Smooth muscle cell (in vitro differentiated cells): ENCODE results near the gene DDX41. TPM values are rescaled to one million over a fixed set of nuclear protein-coding genes. Genes with fewer than 3 reads are reported as not detected.

ENCODE experiments used
- DNase-seq: peaks from one replicate; lab custom pipeline; 2025; ENCODE audit not compliant: unreplicated experiment; lab: John Stamatoyannopoulos, UW
- H2AFZ ChIP-seq: fragments of 200-600 bp; sonication (generic); 2 replicates; pipeline ENCODE4 v1.6.0; 2016; ENCODE audit warnings: antibody characterized with exemption, low read depth, mild to moderate bottlenecking
- H3F3A ChIP-seq: fragments of 200-600 bp; sonication (generic); 2 replicates; pipeline ENCODE4 v1.6.0; 2017; ENCODE audit warnings: antibody characterized with exemption, low read depth
- H3K27ac ChIP-seq: fragments of 200-600 bp; sonication (generic); 2 replicates; pipeline ENCODE4 v1.5.1; 2016; ENCODE audit warnings: low read depth, mild to moderate bottlenecking
- H3K27me3 ChIP-seq: fragments of 200-600 bp; sonication (generic); 2 replicates; pipeline ENCODE4 v1.6.1; 2016; ENCODE audit warnings: low read depth, mild to moderate bottlenecking
- H3K36me3 ChIP-seq: fragments of 200-600 bp; sonication (generic); 2 replicates; pipeline ENCODE4 v1.5.1; 2016; ENCODE audit warnings: low read depth
- H3K4me1 ChIP-seq: fragments of 200-600 bp; sonication (generic); 2 replicates; pipeline ENCODE4 v1.5.1; 2016; ENCODE audit warnings: low read depth
- H3K4me2 ChIP-seq: fragments of 200-600 bp; sonication (generic); 2 replicates; pipeline ENCODE4 v1.6.0; 2016; ENCODE audit warnings: mild to moderate bottlenecking
- H3K4me3 ChIP-seq: fragments of 200-600 bp; sonication (generic); 2 replicates; pipeline ENCODE4 v1.5.1; 2016; ENCODE audit warnings: mild to moderate bottlenecking
- H3K79me2 ChIP-seq: fragments of 200-600 bp; sonication (generic); 2 replicates; pipeline ENCODE4 v1.6.0; 2016; ENCODE audit warnings: low read depth, mild to moderate bottlenecking
- H3K9ac ChIP-seq: fragments of 200-600 bp; sonication (generic); 2 replicates; pipeline ENCODE4 v1.6.0; 2016; ENCODE audit warnings: low read depth
- H3K9me3 ChIP-seq: fragments of 200-600 bp; sonication (generic); replicated peaks from 2 replicates; pipeline ENCODE4 v1.5.1; 2016; ENCODE audit warnings: low read depth
- H4K20me1 ChIP-seq: fragments of 200-600 bp; sonication (generic); 2 replicates; pipeline ENCODE4 v1.6.0; 2016; ENCODE audit warnings: low read depth
- WGBS: methylation state at CpG from one replicate; pipeline ENCODE4 v1.1.7; 2016; ENCODE audit warnings: low lambda C conversion rate; 5-methylcytosine and 5-hydroxymethylcytosine counted together
- polyA plus RNA-seq: library from polyadenylated mRNA; unstranded; fragments of >200 nt; fragmentation: Nextera tagmentation; extraction: Ambion mirVana; gene quantifications from 2 replicates; pipeline ENCODE4 v1.2.1, GENCODE V29; 2016
- total RNA-seq: library from RNA; depleted of rRNA; stranded (reverse); fragments of >200 nt; gene quantifications from 2 replicates; pipeline ENCODE4 v1.2.3, GENCODE V29; 2014
- TF ChIP-seq, protein P1 (sequence below): fragments of 200-600 bp; sonication (generic); IDR thresholded peaks from 2 replicates; pipeline ENCODE4 v1.5.1; 2017; ENCODE audit warnings: borderline replicate concordance, mild to moderate bottlenecking, antibody characterized with exemption; ENCODE audit not compliant: insufficient read depth, poor library complexity, severe bottlenecking

The DDX41 gene
- total and polyA plus RNA-seq, 2 experiments from 2014 or later, result 72.5 to 90.0 TPM

DNA sequence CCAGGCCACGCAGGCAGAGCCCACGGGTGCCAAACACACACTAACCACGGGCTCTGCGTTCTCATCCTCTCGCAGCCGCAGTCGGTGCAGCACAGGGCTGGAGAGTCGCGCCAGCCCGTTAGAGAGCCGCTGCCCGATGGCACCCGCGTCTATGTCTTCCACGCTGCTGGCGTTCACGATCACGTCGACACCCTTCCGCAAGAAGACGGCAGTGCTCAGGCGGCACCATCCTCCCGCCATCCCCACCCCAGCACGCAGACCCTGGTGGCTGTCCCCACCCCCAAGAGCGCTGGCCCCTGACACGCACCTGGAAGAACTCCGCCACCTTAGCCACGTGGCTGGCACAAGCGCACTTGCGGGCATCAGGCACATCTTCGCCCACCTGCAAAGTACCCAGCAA lies 49.3 kb downstream of the DDX41 start:
- Histone ChIP-seq H3F3A (peaks cover 15% of the 10 kb centered on the region), H3K4me2 (no peak overlapping the region), H3K27ac (no peak overlapping the region), H3K79me2 (peaks cover 57% of the 10 kb centered on the region), H2AFZ (no peak overlapping the region), H3K9ac (no peak overlapping the region), H3K36me3 (peaks cover 4% of the 10 kb centered on the region), H3K4me1 (peaks cover 23% of the 10 kb centered on the region), H3K4me3 (no peak overlapping the region), H3K9me3 (no peaks in the 10 kb centered on the region), H3K27me3 (no peaks in the 10 kb centered on the region), H4K20me1 (peaks cover 99% of the 10 kb centered on the region)
- TF ChIP-seq, protein P1, sequence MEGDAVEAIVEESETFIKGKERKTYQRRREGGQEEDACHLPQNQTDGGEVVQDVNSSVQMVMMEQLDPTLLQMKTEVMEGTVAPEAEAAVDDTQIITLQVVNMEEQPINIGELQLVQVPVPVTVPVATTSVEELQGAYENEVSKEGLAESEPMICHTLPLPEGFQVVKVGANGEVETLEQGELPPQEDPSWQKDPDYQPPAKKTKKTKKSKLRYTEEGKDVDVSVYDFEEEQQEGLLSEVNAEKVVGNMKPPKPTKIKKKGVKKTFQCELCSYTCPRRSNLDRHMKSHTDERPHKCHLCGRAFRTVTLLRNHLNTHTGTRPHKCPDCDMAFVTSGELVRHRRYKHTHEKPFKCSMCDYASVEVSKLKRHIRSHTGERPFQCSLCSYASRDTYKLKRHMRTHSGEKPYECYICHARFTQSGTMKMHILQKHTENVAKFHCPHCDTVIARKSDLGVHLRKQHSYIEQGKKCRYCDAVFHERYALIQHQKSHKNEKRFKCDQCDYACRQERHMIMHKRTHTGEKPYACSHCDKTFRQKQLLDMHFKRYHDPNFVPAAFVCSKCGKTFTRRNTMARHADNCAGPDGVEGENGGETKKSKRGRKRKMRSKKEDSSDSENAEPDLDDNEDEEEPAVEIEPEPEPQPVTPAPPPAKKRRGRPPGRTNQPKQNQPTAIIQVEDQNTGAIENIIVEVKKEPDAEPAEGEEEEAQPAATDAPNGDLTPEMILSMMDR, result no peak
- 95% methylated on average over 26 of the region's 31 CpGs for WGBS
- no peak for DNase-seq

- DNase-seq, result no peak
- no peak overlapping the region for H3K4me2 ChIP-seq
- no peak overlapping the region for H3K4me3 ChIP-seq
- 97% methylated on average over 25 of the region's 25 CpGs for WGBS
- H3K79me2 ChIP-seq, result peaks cover 51% of the 10 kb centered on the region
- H3K27ac ChIP-seq, result no peak overlapping the region
- peaks cover 17% of the 10 kb centered on the region for H3K4me1 ChIP-seq
- no peaks in the 10 kb centered on the region for H3K27me3 ChIP-seq
- no peak overlapping the region for H2AFZ ChIP-seq
- H3K9ac ChIP-seq, result no peak overlapping the region
- TF ChIP-seq, protein P1, result no peak
- H3F3A ChIP-seq, result peaks cover 15% of the 10 kb centered on the region
- H4K20me1 ChIP-seq, result peaks cover 99% of the 10 kb centered on the region
- H3K9me3 ChIP-seq, result no peaks in the 10 kb centered on the region
- peaks cover 4% of the 10 kb centered on the region for H3K36me3 ChIP-seq
Measured at GRCh38 chr5:177466861-177467260, 49.9 kb downstream of the DDX41 start.

GRCh38 chr5:177465044-177465443 lies 51.7 kb downstream of the DDX41 start:
- Histone ChIP-seq H3K9me3 (no peaks in the 10 kb centered on the region), H3K9ac (no peak overlapping the region), H4K20me1 (peaks cover 97% of the 10 kb centered on the region), H3K4me2 (no peak overlapping the region), H3K36me3 (peaks cover 4% of the 10 kb centered on the region), H3K4me1 (peaks cover under 1% of the 10 kb centered on the region), H2AFZ (no peak overlapping the region), H3K4me3 (no peak overlapping the region), H3K27me3 (no peaks in the 10 kb centered on the region), H3F3A (peaks cover 23% of the 10 kb centered on the region), H3K27ac (no peak overlapping the region), H3K79me2 (peaks cover 33% of the 10 kb centered on the region)
- TF ChIP-seq, protein P1, result no peak
- DNase-seq, result no peak
- 95% methylated on average over 11 of the region's 11 CpGs for WGBS

DNA sequence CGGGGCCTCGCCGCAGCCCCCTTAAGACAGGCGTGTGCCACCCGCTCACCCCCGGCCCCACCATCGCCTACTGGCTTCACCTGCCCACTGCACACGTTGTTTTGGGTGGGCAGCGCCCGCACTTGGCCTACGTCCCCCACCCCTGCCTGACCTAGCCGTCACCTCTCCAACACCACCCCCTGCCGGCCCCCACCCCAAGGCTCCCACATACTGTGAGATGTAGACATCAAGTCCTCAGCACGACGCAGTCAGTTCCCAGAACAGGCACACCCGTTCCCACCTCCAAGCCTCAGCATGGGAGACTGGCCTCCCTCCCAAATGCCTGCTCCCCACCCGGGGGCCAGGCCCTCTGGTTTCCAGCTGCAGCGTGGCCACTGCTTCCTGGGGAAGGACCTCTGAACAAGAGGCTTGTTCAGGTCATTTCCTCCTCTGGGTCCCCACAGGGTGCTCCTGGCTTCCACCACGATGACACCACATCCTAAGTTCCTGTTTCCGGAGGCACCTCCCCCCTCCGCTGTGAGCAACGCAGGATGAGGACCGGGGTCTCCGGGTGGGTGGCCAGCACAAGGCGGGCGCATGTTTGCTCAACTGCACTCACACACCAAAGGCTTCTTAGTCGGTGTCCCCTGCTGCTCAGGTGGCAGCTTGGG lies 54.6 kb downstream of the DDX41 start:
- H3F3A ChIP-seq, result peaks cover 35% of the 10 kb centered on the region
- H3K9ac ChIP-seq, result no peak overlapping the region
- H2AFZ ChIP-seq, result no peak overlapping the region
- no peak overlapping the region for H3K4me3 ChIP-seq
- TF ChIP-seq, protein P1, result no peak
- H3K4me1 ChIP-seq, result peaks cover 2% of the 10 kb centered on the region
- H3K27ac ChIP-seq, result no peak overlapping the region
- no peak for DNase-seq
- peaks cover 13% of the 10 kb centered on the region for H3K79me2 ChIP-seq
- WGBS, result 97% methylated on average over 19 of the region's 27 CpGs
- peaks cover 4% of the 10 kb centered on the region for H3K36me3 ChIP-seq
- H3K9me3 ChIP-seq, result no peaks in the 10 kb centered on the region
- H4K20me1 ChIP-seq, result peaks cover 97% of the 10 kb centered on the region
- H3K4me2 ChIP-seq, result no peak overlapping the region
- no peaks in the 10 kb centered on the region for H3K27me3 ChIP-seq
